ENCODE data around the gene WNT3A.

- no peak for TF ChIP-seq CTCF (conservative IDR thresholded peaks at IDR 0.05 in 1 of 2, IDR thresholded peaks at IDR 0.05 in 1 of 2; ENCODE audit: extremely low read depth in 1 of 2, insufficient read depth in 1 of 2, low read depth in 1 of 2, low read length in 2 of 2)
- no peak for TF ChIP-seq EZH2 (IDR thresholded peaks at IDR 0.05; ENCODE audit: borderline replicate concordance, low read length)
Measured at GRCh38 chr1:228076796-228077430, 70.1 kb downstream of the WNT3A start.
